RWPE1 (cell line): ENCODE results near the gene SPSB4.
A peak's percentile ranks its signal among the peaks of the same experiment; 100 is the strongest.

Source experiments
- CTCF ChIA-PET: fragments of 350-600 bp; sonication (Branson Sonifier 250); formaldehyde crosslinking; extraction: SDS; loops from one replicate; lab custom pipeline; 2021; lab: Yijun Ruan, JAX
- POLR2A ChIA-PET: fragments of 400-600 bp; formaldehyde crosslinking; extraction: SDS; loops from one replicate; lab custom pipeline; 2020; ENCODE audit warnings: antibody characterized with exemption; ENCODE audit not compliant: low non-redundant PET; lab: Yijun Ruan, JAX
- DNase-seq: peaks from one replicate; pipeline ENCODE4 v3.0.0; 2012; ENCODE audit warnings: low spot score
- H3K27ac ChIP-seq: fragments of 450-650 bp; 2 replicates; pipeline ENCODE4 v1.5.1; 2017
- TF ChIP-seq, protein P1 (sequence below): fragments of 450-650 bp; conservative IDR thresholded peaks from 2 replicates; pipeline ENCODE4 v1.5.1; 2017; ENCODE audit warnings: low read depth, mild to moderate bottlenecking

Gene SPSB4

DNA sequence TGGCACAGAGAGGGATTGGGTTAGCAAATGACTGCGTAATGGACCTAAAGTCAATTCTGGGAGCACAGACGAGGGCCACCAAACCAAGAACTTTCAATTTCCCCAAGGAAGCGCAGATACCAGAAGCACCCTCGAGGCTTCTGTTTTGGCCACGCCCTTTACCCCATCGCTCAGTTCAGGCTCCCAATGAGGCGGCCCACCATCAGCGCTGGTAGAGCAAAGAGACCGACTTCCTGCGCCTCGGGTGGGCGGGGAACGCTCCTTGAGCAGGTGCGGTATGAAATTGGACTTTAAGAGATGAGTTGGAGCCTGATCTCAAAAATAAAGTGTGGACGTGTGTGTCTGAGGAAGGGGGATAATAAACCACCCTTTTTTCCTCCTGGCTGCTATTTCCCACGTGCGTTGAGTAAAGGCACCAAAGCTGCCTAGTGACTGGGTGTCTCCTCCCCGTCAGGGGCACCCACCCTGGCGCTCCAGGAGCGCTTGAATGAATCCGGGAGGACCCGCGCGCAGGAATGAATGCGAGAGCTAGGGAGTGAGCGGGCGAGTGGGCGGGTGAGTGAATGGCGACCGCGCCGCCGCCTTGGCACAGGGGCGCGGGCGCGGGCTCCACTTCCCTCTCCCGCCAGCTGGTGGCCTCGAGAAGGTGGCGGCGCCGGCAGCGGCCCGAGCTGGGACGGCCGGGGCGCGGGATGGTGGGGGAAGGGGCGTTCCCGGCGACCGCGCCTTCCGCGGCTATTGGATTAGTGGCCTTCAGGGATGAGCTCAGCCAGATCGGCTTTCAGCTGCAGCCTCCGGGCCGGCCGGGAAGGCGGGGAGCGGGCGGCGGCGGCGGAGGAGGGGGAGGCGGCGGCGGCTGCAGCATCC lies at the start of gene SPSB4:
Gene SPSB4 (plus strand): TSS at position 772 of the 867 bp plus-strand sequence. CDS start 14,758 bp downstream, outside the sequence.
- CTCF ChIA-PET: interaction anchor here (0.6 to 1.0 kb wide), 6 partner anchors 51 to 152 kb away, joined by 3 to 5 read pairs (median 3); no protein-coding TSS in a partner anchor
- TF ChIP-seq, protein P1, sequence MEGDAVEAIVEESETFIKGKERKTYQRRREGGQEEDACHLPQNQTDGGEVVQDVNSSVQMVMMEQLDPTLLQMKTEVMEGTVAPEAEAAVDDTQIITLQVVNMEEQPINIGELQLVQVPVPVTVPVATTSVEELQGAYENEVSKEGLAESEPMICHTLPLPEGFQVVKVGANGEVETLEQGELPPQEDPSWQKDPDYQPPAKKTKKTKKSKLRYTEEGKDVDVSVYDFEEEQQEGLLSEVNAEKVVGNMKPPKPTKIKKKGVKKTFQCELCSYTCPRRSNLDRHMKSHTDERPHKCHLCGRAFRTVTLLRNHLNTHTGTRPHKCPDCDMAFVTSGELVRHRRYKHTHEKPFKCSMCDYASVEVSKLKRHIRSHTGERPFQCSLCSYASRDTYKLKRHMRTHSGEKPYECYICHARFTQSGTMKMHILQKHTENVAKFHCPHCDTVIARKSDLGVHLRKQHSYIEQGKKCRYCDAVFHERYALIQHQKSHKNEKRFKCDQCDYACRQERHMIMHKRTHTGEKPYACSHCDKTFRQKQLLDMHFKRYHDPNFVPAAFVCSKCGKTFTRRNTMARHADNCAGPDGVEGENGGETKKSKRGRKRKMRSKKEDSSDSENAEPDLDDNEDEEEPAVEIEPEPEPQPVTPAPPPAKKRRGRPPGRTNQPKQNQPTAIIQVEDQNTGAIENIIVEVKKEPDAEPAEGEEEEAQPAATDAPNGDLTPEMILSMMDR: 0 out of 2 replicates have a peak, but pooled peaks have one; percentile 12
- DNase-seq: peak; percentile 68

GRCh38 chr3:141006344-141006743 lies 44.8 kb upstream of the SPSB4 start:
- TF ChIP-seq, protein P1: no peak
- no peak for DNase-seq
- ChIA-PET CTCF (interaction anchor here (0.6 kb wide), 1 partner anchor 161 kb away, joined by 3 read pairs; no protein-coding TSS in a partner anchor), POLR2A (no interaction called here)
- no peak overlapping the region for H3K27ac ChIP-seq

More for the DNA sequence above, at the start of gene SPSB4:
- POLR2A ChIA-PET: interaction anchor here (0.6 kb wide), 1 partner anchor 108 kb away, joined by 4 read pairs; no protein-coding TSS in a partner anchor
- H3K27ac ChIP-seq: no peak within 1 kb of the TSS

GRCh38 chr3:141009496-141009895 lies 41.7 kb upstream of the SPSB4 start:
- POLR2A ChIA-PET: no interaction called here
- TF ChIP-seq, protein P1: no peak

DNA sequence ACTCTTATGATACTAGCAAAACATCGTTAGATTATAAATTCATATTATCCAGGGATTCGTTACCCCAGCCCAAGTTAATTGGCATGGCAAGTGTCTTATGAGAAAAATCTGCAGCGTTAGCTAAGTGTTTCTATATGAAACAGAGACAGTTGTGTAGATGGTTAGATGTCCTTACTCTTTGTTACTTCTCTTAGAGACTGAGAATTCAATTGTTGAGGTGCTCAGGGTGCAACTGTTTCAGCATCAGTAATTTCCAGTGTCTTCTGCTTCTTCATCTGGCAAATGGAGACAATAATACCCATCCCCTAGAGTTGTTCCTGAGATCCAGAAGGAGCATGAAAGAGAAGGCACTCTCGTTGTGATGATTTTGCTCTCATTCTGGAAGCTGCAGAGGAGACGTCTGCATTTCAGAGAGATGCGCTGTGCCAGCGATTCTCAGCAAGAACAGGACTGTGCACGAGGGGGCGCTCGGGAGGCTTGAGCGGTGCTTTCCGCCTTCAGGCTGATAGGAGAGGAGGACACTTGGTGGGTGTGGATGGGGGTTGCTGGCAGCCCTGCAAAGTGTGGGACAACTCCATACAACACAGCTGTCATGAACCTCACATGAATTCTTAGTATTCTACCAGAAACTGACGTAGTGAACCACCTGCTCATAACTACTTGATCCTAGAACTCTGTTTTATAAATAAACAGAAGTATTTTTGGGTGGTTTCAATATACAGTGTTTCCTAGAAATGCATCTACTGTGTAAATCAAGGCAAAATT lies 39.7 kb upstream of the SPSB4 start:
- H3K27ac ChIP-seq: no peak overlapping the region
- POLR2A ChIA-PET: no interaction called here
- TF ChIP-seq, protein P1: peak; percentile 60
- peak; percentile 37 for DNase-seq
- CTCF ChIA-PET: interaction anchor here (0.6 to 1.3 kb wide), 8 partner anchors 11 to 987 kb away, joined by 3 to 12 read pairs (median 3); no protein-coding TSS in a partner anchor

More at GRCh38 chr3:141009496-141009895, 41.7 kb upstream of the SPSB4 start:
- CTCF ChIA-PET: interaction anchor here (1.6 kb wide), 1 partner anchor 9 kb away, joined by 4 read pairs; no protein-coding TSS in a partner anchor
- no peak for DNase-seq
- no peak overlapping the region for H3K27ac ChIP-seq

- TF ChIP-seq, protein P1: no peak
- ChIA-PET CTCF (interaction anchor here (0.6 to 1.3 kb wide), 3 partner anchors 33 to 987 kb away, joined by 3 read pairs; no protein-coding TSS in a partner anchor), POLR2A (no interaction called here)
- H3K27ac ChIP-seq: no peak overlapping the region
- DNase-seq: no peak
These were observed 39.2 kb upstream of the SPSB4 start for GRCh38 chr3:141011997-141012262.

DNA sequence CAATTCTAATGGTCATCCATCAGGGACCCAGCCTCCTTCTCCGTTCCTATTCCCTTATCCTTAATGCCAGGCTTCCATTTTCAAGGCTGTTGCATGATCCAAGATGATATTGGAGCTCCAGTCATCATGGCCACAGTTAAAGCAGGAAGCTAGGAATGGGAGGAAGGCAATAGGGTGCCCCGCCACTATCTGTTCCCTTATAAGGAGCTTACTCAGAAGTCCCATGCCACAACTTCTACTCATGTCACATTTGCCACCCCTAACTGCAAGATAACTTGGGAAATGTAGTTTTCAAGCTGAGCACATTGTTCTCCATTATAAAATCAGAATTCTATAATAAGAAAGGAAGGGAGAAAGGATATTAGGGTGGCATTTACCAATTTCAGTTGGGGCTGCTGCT lies 38.6 kb upstream of the SPSB4 start:
- ChIA-PET POLR2A (no interaction called here), CTCF (interaction anchor here (1.3 kb wide), 1 partner anchor 90 kb away, joined by 3 read pairs; no protein-coding TSS in a partner anchor)
- TF ChIP-seq, protein P1: no peak
- no peak for DNase-seq
- H3K27ac ChIP-seq: no peak overlapping the region
